Raji (cell line): ENCODE measurements around the gene CISH.

Experiments used
- POLR2A ChIP-seq: IDR thresholded peaks from 2 replicates; pipeline ENCODE4 v1.6.1; 2011; ENCODE audit warnings: low read depth, low read length, control low read depth; ENCODE audit not compliant: insufficient read depth

Gene CISH

GRCh38 chr3:50625231-50626182 is 13.9 kb upstream of the CISH start:
- TF ChIP-seq POLR2A = no peak

GRCh38 chr3:50624634-50625033 is 13.1 kb upstream of the CISH start:
- TF ChIP-seq POLR2A = no peak

GRCh38 chr3:50623840-50624474 is 12.4 kb upstream of the CISH start:
- TF ChIP-seq POLR2A = no peak

GRCh38 chr3:50622881-50623280 is 11.3 kb upstream of the CISH start:
- TF ChIP-seq POLR2A = no peak

- no peak for TF ChIP-seq POLR2A
Observed at GRCh38 chr3:50620820-50621219, 9.2 kb upstream of the CISH start.

- TF ChIP-seq POLR2A = no peak
Observed at GRCh38 chr3:50620420-50620819, 8.8 kb upstream of the CISH start.

GRCh38 chr3:50617911-50618481 is 6.4 kb upstream of the CISH start:
- TF ChIP-seq POLR2A = no peak

- TF ChIP-seq POLR2A = peak; percentile 58; the same call in 1 of the 2 replicates
Observed at GRCh38 chr3:50617096-50617791, 5.7 kb upstream of the CISH start, which contains the start of gene MAPKAPK3. TSS of gene MAPKAPK3 (plus strand) at chr3:50617151. CDS start at chr3:50617566, 415 bp downstream.

GRCh38 chr3:50616770-50617095 is 5.2 kb upstream of the CISH start:
- TF ChIP-seq POLR2A = peak; percentile 71

GRCh38 chr3:50616003-50616769 is 4.6 kb upstream of the CISH start:
- TF ChIP-seq POLR2A = no peak

- no peak for TF ChIP-seq POLR2A
Observed at GRCh38 chr3:50615190-50615589, 3.6 kb upstream of the CISH start.

GRCh38 chr3:50612970-50613846 is 1.6 kb upstream of the CISH start:
- TF ChIP-seq POLR2A = no peak

GRCh38 chr3:50612234-50612882 is 784 bp upstream of the CISH start:
- TF ChIP-seq POLR2A = no peak
